SU-DHL-6 (cell line): ENCODE results near the gene NTM.

Experiments
- CTCF ChIP-seq: fragments of 200-600 bp; sonication (generic); IDR thresholded peaks from one replicate; pipeline ENCODE4 v1.5.1; 2017; ENCODE audit warnings: antibody characterized with exemption, mild to moderate bottlenecking, low read length, moderate library complexity; ENCODE audit not compliant: insufficient read depth, poor library complexity, severe bottlenecking
- EZH2phosphoT487 ChIP-seq: fragments of 200-600 bp; sonication (generic), shearing (Covaris generic); conservative IDR thresholded peaks from 2 replicates; pipeline ENCODE4 v1.6.1; 2018; ENCODE audit warnings: mild to moderate bottlenecking, antibody characterized with exemption, low read length, moderate library complexity, mixed read lengths

DNA sequence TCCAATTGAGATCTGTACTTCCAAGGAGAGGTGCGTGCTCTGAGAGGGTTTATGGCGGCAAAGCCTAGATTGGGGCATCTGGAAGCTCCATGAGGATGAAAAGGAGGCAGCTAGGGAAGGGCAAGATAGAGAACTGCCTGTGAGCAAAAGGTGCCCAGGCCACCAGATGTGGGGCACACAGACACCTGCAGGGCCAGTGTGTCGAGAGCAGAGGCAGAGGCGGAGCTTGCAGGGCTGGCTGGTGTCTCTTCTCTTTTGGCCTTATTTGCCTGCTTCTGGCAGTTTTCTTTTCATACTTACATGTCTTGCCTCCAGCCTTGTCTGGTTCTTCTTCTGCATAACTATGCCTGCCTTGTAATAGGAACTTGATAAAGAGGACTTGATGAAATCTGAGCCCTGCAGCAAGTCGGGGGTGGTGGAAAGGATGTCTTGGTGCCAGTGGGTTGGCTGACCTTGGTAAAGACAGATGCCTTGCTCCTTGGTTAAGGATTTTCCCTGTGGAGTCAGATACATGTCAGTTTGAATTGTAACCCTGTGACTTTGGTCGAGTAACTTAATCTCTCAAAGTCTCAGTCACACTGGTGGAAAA is 680.3 kb downstream of the NTM start:
- TF ChIP-seq CTCF (no peak), EZH2phosphoT487 (no peak)
